Cardiac septum (tissue), 1 donor: ENCODE measurements around the gene PTPRN2. TPM values are rescaled to one million over a fixed set of nuclear protein-coding genes. Genes with fewer than 3 reads are reported as not detected.
"Not testable (repeated sequence)": the region's sequence is repeated elsewhere in the genome, so short reads cannot be mapped to it uniquely, and the experiment has no call there.

Experiments used
- DNase-seq: peaks from one replicate; pipeline ENCODE4 v3.0.0-alpha.2; 2020; ENCODE audit warnings: low spot score
- intact Hi-C: fragments of 100-400 bp; cut with DNase I; formaldehyde crosslinking; loops from one replicate; pipeline ENCODE4 v1.14.0; 2022
- total RNA-seq: library from RNA; stranded (reverse); fragmentation: NEBNext Ultra II Directional; extraction: Animal tissue kit (Norgen Biotek cat#: 25700); gene quantifications from one replicate; pipeline ENCODE4 v1.2.1, GENCODE V29; 2021
- donor health status: DM: no; HTN: no; CAD: no.

The PTPRN2 gene
- total RNA-seq, 1 donor from 2014 or later = 0.92 TPM

GRCh38 chr7:157752832-157753291 lies 834.8 kb downstream of the PTPRN2 start:
- intact Hi-C loops = no loop called here
- DNase-seq = no peak

- no peak for DNase-seq
- intact Hi-C loops = no loop called here
These were observed 835.5 kb downstream of the PTPRN2 start for GRCh38 chr7:157751951-157752673.

- intact Hi-C loops = no loop called here
- DNase-seq = no peak
These were observed 836.2 kb downstream of the PTPRN2 start for GRCh38 chr7:157751406-157751805.

- no peak for DNase-seq
- intact Hi-C loops = no loop called here
These were observed 837.3 kb downstream of the PTPRN2 start for GRCh38 chr7:157750291-157750690.

- no peak for DNase-seq
- intact Hi-C loops = no loop called here
These were observed 841.6 kb downstream of the PTPRN2 start for GRCh38 chr7:157745721-157746709.

- no peak for DNase-seq
- intact Hi-C loops = no loop called here
These were observed 842.6 kb downstream of the PTPRN2 start for GRCh38 chr7:157744786-157745601.

GRCh38 chr7:157743781-157744525 lies 843.7 kb downstream of the PTPRN2 start:
- intact Hi-C loops = no loop called here
- DNase-seq = no peak

GRCh38 chr7:157740251-157740798 lies 847.3 kb downstream of the PTPRN2 start:
- intact Hi-C loops = no loop called here
- DNase-seq = no peak

GRCh38 chr7:157739650-157740049 lies 848.0 kb downstream of the PTPRN2 start:
- no peak for DNase-seq
- intact Hi-C loops = no loop called here

- intact Hi-C loops = no loop called here
- no peak for DNase-seq
These were observed 848.6 kb downstream of the PTPRN2 start for GRCh38 chr7:157739031-157739430.

GRCh38 chr7:157738066-157738460 lies 849.6 kb downstream of the PTPRN2 start:
- intact Hi-C loops = no loop called here
- DNase-seq = no peak

- no peak for DNase-seq
- intact Hi-C loops = no loop called here
These were observed 850.2 kb downstream of the PTPRN2 start for GRCh38 chr7:157737151-157738065.

- DNase-seq = no peak
- intact Hi-C loops = no loop called here
These were observed 851.3 kb downstream of the PTPRN2 start for GRCh38 chr7:157736341-157736740.

- DNase-seq = no peak
- intact Hi-C loops = no loop called here
These were observed 851.8 kb downstream of the PTPRN2 start for GRCh38 chr7:157735826-157736225.

- intact Hi-C loops = no loop called here
These were observed 852.7 kb downstream of the PTPRN2 start for GRCh38 chr7:157734676-157735640.

GRCh38 chr7:157733760-157734395 lies 853.7 kb downstream of the PTPRN2 start:
- intact Hi-C loops, DNase-seq: not testable (repeated sequence)

More at GRCh38 chr7:157734676-157735640, 852.7 kb downstream of the PTPRN2 start:
- no peak for DNase-seq
